Tibial nerve (tissue), 4 donors: Measurements from ENCODE around the gene FLVCR1. TPM values are rescaled to one million over a fixed set of nuclear protein-coding genes. Genes with fewer than 3 reads are reported as not detected.
"Not testable (repeated sequence)": the region's sequence is repeated elsewhere in the genome, so short reads cannot be mapped to it uniquely, and the experiment has no call there.

Experiments
- DNase-seq, 2 donors: peaks; one replicate each; pipeline ENCODE4 v3.0.0-alpha.2; 2019; ENCODE audit warnings: low spot score in 2 of 2
- H3K27ac ChIP-seq, 4 donors: fragments of 200-600 bp; sonication (generic) in 3 of 4; one replicate each; pipeline ENCODE4 v1.5.1; 2017 to 2019; ENCODE audit warnings: mild to moderate bottlenecking in 1 of 4
- H3K27me3 ChIP-seq, 2 donors: fragments of 200-600 bp; sonication (generic) in 1 of 2; one replicate each; pipeline versions ENCODE4 v1.5.1 to v1.6.0; 2017 to 2019
- H3K36me3 ChIP-seq, 3 donors: fragments of 200-600 bp; sonication (generic); one replicate each; pipeline ENCODE4 v1.5.1; 2018 to 2019
- H3K4me1 ChIP-seq, 4 donors: fragments of 200-600 bp; sonication (generic) in 3 of 4; one replicate each; pipeline ENCODE4 v1.5.1; 2017 to 2019
- H3K4me3 ChIP-seq, 4 donors: fragments of 200-600 bp; sonication (generic) in 3 of 4; one replicate each; pipeline ENCODE4 v1.5.1; 2017 to 2019; ENCODE audit warnings: mild to moderate bottlenecking in 1 of 4, moderate library complexity in 1 of 4
- H3K9me3 ChIP-seq, 4 donors: fragments of 200-600 bp; sonication (generic) in 3 of 4; one replicate each; pipeline ENCODE4 v1.5.1; 2017 to 2019
- EP300 ChIP-seq, 2 donors: sonication (generic); formaldehyde crosslinking; IDR thresholded peaks; one replicate each; pipeline ENCODE4 v1.6.1; 2017; ENCODE audit warnings: antibody characterized with exemption in 2 of 2, mild to moderate bottlenecking in 1 of 2
- POLR2A ChIP-seq, 2 donors: fragments of 450-650 bp; IDR thresholded peaks; one replicate each; pipeline ENCODE4 v1.6.1; 2017; ENCODE audit warnings: antibody characterized with exemption in 2 of 2, mild to moderate bottlenecking in 2 of 2, moderate library complexity in 2 of 2
- WGBS, 2 donors: methylation state at CpG; one replicate each; pipeline ENCODE4 v1.1.5; 2018; 5-methylcytosine and 5-hydroxymethylcytosine counted together
- total RNA-seq, 4 donors: library from RNA; depleted of rRNA; stranded (reverse); fragments of >200 nt; gene quantifications; one replicate each; pipeline ENCODE4 v1.1.0, GENCODE V29; 2016
- TF ChIP-seq, protein P1 (sequence below), 5 experiments: fragments of 200-600 bp in 3 of 5; fragments of 450-650 bp in 2 of 5; sonication (generic) in 3 of 5; IDR thresholded peaks; one replicate each; pipeline ENCODE4 v1.5.1; 2016 to 2019; ENCODE audit warnings: antibody characterized with exemption in 5 of 5, mild to moderate bottlenecking in 3 of 5, moderate library complexity in 2 of 5

The FLVCR1 gene
- total RNA-seq, 4 donors from 2014 or later = 3.7 to 29.4 (median 14.0) TPM

DNA sequence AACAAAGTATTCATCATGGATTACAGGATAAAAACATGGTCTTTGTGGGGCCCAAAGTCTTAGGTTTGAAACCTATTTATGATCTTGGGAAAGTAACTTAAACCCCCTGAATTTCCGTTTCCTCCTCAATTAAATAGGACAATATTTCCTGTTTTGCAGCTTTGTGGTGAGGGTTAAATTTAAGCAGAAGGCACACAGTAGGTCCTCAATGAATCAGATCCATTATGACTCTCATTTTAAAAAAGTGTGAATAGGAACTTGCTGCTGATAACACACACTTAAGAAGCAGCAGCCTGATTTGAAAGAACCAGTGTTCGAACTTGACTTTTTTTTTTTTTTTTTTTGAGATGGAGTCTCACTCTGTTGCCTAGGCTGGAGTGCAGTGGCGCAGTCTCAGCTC is 50.9 kb downstream of the FLVCR1 start:
- no peak overlapping the region for H3K27ac ChIP-seq
- TF ChIP-seq, protein P1, sequence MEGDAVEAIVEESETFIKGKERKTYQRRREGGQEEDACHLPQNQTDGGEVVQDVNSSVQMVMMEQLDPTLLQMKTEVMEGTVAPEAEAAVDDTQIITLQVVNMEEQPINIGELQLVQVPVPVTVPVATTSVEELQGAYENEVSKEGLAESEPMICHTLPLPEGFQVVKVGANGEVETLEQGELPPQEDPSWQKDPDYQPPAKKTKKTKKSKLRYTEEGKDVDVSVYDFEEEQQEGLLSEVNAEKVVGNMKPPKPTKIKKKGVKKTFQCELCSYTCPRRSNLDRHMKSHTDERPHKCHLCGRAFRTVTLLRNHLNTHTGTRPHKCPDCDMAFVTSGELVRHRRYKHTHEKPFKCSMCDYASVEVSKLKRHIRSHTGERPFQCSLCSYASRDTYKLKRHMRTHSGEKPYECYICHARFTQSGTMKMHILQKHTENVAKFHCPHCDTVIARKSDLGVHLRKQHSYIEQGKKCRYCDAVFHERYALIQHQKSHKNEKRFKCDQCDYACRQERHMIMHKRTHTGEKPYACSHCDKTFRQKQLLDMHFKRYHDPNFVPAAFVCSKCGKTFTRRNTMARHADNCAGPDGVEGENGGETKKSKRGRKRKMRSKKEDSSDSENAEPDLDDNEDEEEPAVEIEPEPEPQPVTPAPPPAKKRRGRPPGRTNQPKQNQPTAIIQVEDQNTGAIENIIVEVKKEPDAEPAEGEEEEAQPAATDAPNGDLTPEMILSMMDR (IDR thresholded peaks at IDR 0.05) = no peak
- TF ChIP-seq POLR2A (IDR thresholded peaks at IDR 0.05) = no peak
- TF ChIP-seq EP300 (IDR thresholded peaks at IDR 0.05) = no peak
- 90 to 94% methylated on average over 3 of the region's 3 CpGs for WGBS, 2 donors
- no peaks in the 10 kb centered on the region for H3K4me1 ChIP-seq
- peaks cover 0 to 3% (median 0%) of the 10 kb centered on the region in 4 donors for H3K9me3 ChIP-seq
- no peak for DNase-seq
- no peaks in the 10 kb centered on the region for H3K27me3 ChIP-seq
- no peaks in the 10 kb centered on the region for H3K36me3 ChIP-seq
- no peak overlapping the region for H3K4me3 ChIP-seq

DNA sequence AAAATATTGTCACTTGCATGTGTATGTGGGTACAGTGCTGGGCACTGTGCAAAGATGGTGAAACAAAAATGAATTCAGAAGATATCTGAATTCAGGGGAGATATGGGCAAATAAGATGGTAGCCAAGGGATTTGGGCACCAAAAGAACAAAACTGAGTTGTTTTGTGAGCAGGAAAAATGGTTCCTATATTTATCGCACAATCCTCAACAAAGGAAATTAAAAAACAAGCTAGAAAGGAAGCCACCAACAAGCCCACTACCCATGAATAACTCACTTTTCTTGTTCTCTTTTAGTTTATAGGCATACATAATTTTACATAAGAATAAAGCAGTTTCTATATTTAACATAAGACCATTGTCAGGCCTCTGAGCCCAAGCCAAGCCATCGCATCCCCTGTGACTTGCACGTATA is 51.6 kb downstream of the FLVCR1 start:
- WGBS, 2 donors = 82 to 87% methylated on average over 3 of the region's 3 CpGs
- Histone ChIP-seq H3K27ac (no peak overlapping the region), H3K4me3 (no peak overlapping the region), H3K36me3 (no peaks in the 10 kb centered on the region), H3K9me3 (peaks cover 0 to 1% (median 0%) of the 10 kb centered on the region in 4 donors), H3K27me3 (no peaks in the 10 kb centered on the region), H3K4me1 (no peaks in the 10 kb centered on the region)
- TF ChIP-seq POLR2A (IDR thresholded peaks at IDR 0.05) (no peak), EP300 (IDR thresholded peaks at IDR 0.05) (no peak)
- TF ChIP-seq, protein P1 (IDR thresholded peaks at IDR 0.05) = no peak
- no peak for DNase-seq

DNA sequence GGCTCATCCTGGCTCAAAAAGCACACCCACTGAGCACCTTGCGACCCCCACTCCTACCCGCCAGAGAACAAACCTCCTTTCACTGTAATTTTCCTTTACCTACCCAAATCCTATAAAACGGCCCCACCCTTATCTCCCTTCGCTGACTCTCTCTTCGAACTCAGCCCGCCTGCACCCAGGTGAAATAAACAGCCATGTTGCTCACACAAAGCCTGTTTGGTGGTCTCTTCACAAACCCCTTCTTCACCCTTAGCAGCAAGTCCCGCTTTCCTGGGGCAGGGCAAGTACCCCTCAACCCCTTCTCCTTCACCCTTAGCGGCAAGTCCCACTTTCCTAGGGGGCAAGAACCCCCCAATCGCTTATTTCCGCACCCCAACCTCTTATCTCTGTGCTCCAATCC is 52.1 kb downstream of the FLVCR1 start:
- not testable (repeated sequence) for H3K27me3 ChIP-seq, DNase-seq, H3K4me1 ChIP-seq, H3K36me3 ChIP-seq, H3K4me3 ChIP-seq, H3K9me3 ChIP-seq, H3K27ac ChIP-seq
- WGBS, 2 donors = 78 to 86% methylated on average over 7 to 8 of the region's 10 CpGs

DNA sequence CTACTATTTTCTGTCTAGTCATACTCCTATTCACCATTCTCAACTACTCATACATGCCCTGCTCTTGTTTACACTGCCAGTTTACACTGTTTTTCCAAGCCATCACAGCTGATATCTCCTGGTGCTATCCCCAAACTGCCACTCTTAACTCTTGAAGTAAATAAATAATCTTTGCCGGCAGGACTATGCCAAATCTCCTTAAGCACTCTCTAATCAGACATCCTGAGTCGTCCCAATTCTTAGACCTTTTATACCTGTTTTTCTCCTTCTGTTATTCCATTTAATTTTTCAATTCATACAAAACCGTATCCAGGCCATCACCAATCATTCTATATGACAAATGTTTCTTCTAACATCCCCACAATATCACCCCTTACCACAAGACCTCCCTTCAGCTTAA is 55.6 kb downstream of the FLVCR1 start:
- WGBS, 2 donors = 81 to 86% methylated on average over 3 of the region's 3 CpGs
- H3K27me3 ChIP-seq, H3K9me3 ChIP-seq, H3K4me3 ChIP-seq, DNase-seq, H3K27ac ChIP-seq, H3K36me3 ChIP-seq: not testable (repeated sequence)
- H3K4me1 ChIP-seq = peaks cover 0 to 14% (median 3%) of the 10 kb centered on the region in 4 donors

DNA sequence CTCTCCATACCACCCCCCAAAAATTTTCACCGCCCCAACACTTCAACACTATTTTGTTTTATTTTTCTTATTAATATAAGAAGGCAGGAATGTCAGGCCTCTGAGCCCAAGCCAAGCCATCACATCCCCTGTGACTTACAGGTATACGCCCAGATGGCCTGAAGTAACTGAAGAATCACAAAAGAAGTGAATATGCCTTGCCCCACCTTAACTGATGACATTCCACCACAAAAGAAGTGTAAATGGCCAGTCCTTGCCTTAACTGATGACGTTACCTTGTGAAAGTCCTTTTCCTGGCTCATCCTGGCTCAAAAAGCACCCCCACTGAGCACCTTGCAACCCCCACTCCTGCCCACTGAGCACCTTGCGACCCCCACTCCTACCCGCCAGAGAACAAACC is 56.0 kb downstream of the FLVCR1 start:
- not testable (repeated sequence) for H3K27me3 ChIP-seq, H3K9me3 ChIP-seq, H3K36me3 ChIP-seq, H3K27ac ChIP-seq, DNase-seq, H3K4me3 ChIP-seq
- H3K4me1 ChIP-seq = peaks cover 0 to 14% (median 3%) of the 10 kb centered on the region in 4 donors
- WGBS, 2 donors = 75 to 82% methylated on average over 4 to 5 of the region's 5 CpGs

DNA sequence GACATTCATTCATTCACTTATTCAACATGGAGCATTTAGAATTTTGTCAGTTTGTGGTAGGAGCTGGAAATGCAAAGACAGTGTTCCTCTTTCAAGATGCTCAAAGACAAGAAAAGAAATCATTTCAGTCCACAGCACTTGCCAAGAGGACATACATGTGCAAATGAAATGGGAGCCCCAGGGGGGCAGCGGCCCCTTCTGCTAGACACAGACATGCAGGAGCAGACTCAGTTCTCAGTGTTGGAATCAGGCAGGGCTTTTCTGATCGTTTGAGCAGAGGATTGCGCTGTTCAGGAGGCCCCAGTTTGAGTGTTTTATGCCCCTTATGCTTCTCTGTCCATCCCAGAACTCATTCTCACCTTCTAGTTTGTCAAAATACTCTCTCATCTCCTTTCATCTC is 56.7 kb downstream of the FLVCR1 start:
- TF ChIP-seq, protein P1 (IDR thresholded peaks at IDR 0.05) = no peak
- no peak for TF ChIP-seq POLR2A (IDR thresholded peaks at IDR 0.05)
- TF ChIP-seq EP300 (IDR thresholded peaks at IDR 0.05) = no peak
- Histone ChIP-seq H3K9me3 (no peaks in the 10 kb centered on the region), H3K4me3 (no peak overlapping the region), H3K4me1 (peaks cover 0 to 14% (median 3%) of the 10 kb centered on the region in 4 donors), H3K27me3 (no peaks in the 10 kb centered on the region), H3K36me3 (no peaks in the 10 kb centered on the region), H3K27ac (no peak overlapping the region)
- 51 to 57% methylated on average over 3 of the region's 3 CpGs for WGBS, 2 donors
- no peak for DNase-seq
